Stimulated activated naive CD8-positive, alpha-beta T cell treated with anti-CD3 and anti-CD28 coated beads, Interleukin-15, Interleukin-2, amounts not matched to agents 100 U/mL and 50 U/mL, for 24 hours (primary cell): ENCODE data around the gene INPP5F.
"Not testable (repeated sequence)": the region's sequence is repeated elsewhere in the genome, so short reads cannot be mapped to it uniquely, and the experiment has no call there.

Source experiments
- ATAC-seq: fragments of 150-1000 bp; cut with Tn5 transposase; one replicate; pipeline ENCODE4 v1.10.0; 2021
- DNase-seq: peaks from one replicate; pipeline ENCODE4 v3.0.0; 2021

The INPP5F gene

DNA sequence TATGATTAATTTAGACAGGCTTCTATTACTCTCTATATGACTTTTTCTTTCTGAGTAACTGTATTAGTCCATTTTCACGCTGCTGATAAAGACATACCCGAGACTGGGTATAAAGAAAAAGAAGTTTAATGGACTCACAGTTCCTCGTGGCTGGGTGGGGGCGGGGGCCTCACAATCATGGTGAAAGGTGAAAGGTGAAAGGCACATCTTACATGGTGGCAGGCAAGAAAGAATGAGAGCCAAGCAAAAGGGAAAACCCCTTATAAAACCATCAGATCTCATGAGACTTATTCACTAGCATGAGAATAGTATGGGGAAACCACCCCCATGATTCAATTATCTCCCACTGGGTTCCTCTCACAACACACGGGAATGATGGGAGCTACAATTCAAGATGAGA, 18.5 kb upstream of the INPP5F start:
- ATAC-seq, result not testable (repeated sequence)
- peak; percentile 46 for DNase-seq

GRCh38 chr10:119710935-119711334, 14.9 kb upstream of the INPP5F start:
- not testable (repeated sequence) for DNase-seq, ATAC-seq

DNA sequence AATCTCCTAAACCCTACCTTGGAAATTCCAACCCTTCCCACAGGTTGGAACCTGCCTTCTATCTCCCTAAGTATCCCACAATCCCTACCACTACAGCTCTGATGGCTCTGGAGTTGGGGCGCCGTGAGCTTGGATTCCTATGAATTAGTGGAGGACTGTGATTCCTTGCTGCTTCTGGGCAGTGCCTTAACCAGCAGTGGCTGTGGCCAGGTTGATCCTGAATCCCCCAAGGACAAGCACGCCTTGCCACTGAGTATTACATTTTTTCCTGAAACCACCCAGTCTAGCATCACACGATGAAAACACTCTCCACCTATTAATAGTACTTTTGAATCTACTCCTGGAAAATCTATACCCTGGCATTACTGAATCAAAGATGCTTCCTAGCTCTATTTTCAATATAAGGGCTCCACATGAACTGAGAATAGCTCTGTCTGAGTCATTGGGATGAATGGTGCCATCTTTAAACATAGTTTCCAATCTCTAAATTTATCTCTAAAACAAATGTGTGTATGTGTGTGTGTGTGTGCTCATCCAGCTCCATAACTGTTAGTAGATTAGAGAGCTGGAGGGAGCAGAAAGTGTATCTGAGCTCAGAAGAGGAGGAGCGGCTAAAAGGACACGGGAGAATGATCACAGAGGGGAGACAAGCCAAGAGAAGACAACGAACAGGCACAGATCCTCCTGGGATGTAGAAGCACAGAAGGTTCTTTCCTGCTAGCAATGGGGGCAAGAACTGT, 11.9 kb upstream of the INPP5F start:
- DNase-seq, result no peak
- ATAC-seq, result no peak

DNA sequence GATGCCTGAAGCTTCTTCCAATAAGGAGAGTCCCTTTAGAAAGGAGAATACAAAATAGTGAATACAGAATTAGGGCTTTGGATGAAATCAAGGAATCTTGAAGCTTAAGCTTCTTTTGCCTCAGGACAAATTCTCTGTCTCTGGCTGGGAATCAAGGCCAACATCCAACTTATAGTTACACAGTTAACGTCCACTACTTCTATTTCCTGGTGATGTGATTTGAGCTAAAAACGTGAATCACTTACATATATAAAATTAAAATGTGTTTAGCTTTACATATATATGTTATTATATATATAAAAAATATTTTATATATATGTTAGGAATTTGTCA, 11.4 kb upstream of the INPP5F start:
- DNase-seq (no peak), ATAC-seq (no peak)

GRCh38 chr10:119715628-119716505, 10.0 kb upstream of the INPP5F start:
- ATAC-seq (no peak), DNase-seq (no peak)

GRCh38 chr10:119723161-119723560, 2.7 kb upstream of the INPP5F start:
- ATAC-seq (no peak), DNase-seq (no peak)

DNA sequence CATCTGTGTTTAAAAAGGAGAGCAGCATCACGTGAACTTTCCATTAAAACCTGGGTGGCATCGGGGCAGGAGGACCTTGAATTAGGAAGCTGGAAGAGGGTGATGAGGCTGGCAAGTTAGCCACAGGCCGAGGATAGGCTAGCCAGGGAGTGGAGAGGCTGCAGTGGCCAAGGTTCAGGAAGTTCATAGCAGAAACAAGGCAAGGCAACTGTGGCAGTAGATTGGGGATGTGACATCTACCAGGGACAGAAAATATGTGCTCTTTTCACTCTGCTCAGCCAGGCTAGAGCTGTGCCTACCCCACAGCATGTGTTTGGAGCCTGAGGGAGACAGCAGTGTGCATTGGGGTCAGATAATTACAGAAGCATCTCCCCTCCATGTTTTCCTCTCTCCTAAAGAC, 2.2 kb upstream of the INPP5F start:
- DNase-seq, result no peak
- ATAC-seq, result no peak

GRCh38 chr10:119724593-119725516, 995 bp upstream of the INPP5F start:
- ATAC-seq (no peak), DNase-seq (no peak)

- ATAC-seq, result no peak
Measured at GRCh38 chr10:119725517-119725827, 378 bp upstream of the INPP5F start.

DNA sequence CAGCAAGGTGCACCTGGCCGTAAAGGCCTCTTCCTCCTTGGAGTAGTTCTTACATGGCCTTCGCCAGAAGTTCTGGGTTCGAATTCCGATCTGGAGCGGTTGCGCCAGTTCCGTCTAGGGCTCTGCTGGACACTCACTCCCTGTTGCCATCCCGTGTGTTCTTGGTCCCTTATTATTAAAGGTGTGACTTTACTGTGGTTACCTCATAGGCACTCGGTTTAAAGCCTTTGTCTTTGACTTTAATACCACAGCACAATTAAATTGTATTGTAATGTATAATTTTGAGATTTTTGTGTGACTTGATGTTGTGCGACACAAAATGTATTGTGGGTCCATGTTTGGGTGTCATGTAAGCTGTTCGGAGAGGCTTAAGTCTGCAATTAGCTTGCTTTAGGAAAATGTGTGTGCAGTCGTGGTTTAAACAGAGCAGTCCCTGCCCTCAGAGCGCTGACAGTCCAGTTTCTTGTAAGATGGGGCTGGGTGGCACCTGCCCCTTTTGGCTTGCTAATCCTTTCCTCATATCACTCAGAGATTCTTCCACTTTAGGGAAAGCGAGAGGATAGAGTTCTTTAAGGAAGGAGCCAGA, 919 bp downstream of the INPP5F start:
- DNase-seq, result no peak
- ATAC-seq, result no peak

More at GRCh38 chr10:119725517-119725827, 378 bp upstream of the INPP5F start:
- DNase-seq, result no peak

DNA sequence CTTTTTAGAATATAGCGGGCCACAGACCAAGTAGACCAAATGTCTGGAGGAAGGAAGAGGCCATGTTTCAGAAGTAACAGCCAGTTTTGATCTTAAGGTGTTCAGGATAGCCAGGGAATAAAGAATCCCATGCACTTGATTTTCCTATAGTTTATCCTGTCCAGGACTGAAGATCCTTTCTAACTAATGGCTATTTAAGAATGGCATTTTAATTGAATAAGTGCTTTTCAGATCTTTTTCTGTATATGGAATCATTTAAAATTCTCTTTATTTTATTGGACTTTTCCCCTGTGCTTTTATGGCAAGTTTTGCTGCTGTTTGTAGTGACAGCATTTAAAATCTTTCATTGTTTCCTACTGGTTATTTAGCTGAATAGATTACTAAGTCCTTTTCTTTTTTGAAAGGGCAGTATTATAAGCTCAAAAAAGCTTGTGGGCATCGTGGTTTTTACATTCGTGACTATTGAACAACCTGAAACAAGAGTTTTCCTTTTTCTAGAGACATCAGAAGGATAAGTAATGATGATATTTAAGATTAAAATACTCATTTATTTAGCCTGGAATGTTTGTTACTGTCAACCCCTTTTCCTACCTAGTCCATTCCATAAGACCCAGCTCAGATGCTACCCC, 2.4 kb downstream of the INPP5F start:
- DNase-seq (no peak), ATAC-seq (no peak)

GRCh38 chr10:119734396-119735332, 8.8 kb downstream of the INPP5F start:
- DNase-seq, result no peak
- ATAC-seq, result peak; percentile 67

GRCh38 chr10:119735451-119735850, 9.6 kb downstream of the INPP5F start:
- no peak for DNase-seq
- ATAC-seq, result no peak

DNA sequence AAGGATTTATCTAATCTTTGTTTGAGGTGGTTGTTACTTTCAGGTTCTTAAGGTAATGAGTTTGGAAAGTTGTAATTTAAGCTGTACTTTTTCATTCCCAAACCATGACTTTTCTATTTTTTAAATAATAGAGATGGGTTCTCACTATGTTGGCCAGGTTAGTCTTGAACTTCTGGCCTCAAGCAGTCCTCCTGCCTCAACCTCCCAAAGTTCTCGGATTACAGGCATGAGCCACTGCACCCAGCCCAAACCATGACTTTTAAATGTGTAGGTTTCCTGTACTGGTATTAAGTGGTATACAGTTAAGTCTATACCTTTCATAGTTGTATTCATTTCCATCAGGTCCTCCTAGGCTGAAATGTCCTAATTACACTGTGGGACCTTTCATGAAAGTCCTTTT, 10.4 kb downstream of the INPP5F start:
- ATAC-seq, result no peak

GRCh38 chr10:119737039-119737663, 11.3 kb downstream of the INPP5F start:
- no peak for DNase-seq
- peak; percentile 58 for ATAC-seq

More for the DNA sequence above, 10.4 kb downstream of the INPP5F start:
- no peak for DNase-seq

DNA sequence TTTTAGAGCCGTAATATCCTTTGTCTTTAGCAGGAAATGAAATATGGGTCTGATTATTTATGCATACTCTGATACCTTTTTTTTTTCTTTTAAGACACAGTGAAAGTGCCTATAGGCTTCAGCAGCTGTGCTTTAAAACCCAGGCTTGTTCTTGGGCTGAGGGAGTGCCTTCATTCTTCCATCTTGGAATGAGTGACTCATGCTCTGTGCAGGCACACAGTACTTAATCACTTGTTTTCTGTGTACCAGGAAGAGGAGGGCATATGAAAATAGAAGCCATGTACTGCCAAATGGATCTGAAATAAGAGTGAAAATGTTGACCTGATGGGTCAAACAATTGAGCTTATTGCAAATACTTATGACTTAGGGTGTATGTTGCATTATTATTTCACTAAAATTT, 12.0 kb downstream of the INPP5F start:
- DNase-seq (no peak), ATAC-seq (peak; percentile 86)

GRCh38 chr10:119738962-119739361, 13.1 kb downstream of the INPP5F start:
- DNase-seq, result no peak

GRCh38 chr10:119740096-119740495, 14.2 kb downstream of the INPP5F start:
- ATAC-seq, result no peak
- DNase-seq, result no peak

More at GRCh38 chr10:119738962-119739361, 13.1 kb downstream of the INPP5F start:
- ATAC-seq, result no peak

DNA sequence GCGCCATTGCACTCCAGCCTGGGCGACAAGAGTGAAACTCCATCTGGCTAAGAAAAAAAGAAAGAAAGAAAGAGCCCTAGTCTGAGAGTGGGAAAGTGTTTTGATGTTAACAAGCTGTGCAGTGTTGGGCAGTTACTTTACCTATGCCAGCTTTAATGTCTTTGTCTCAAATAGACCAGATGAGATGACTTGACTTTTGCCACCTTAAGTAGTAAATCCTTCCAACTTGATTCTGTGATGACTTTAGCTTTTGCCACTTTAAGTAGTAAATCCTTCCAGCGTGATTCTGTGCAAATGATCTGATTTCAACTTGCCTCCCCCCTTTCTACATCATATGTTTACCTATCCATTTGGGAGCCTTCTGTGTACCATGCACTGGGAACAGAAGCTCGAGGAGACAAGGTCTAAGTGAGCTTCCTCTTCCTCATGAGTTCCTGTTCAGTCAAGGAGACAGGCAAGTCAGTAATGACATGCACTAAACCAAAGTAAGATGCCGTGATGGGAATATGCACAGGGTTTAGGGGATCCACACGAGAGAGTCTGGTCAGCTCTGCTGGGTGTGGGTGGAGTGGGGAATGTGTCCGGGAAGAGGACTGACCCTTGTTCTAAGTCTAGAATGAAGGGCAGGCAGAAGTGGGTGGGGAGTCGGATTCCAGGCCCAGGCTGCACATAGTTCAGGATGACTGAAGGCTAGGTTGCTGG, 17.2 kb downstream of the INPP5F start:
- ATAC-seq (no peak), DNase-seq (no peak)
